DOHH2 (cell line): Measurements from ENCODE around the gene MED13.

Source experiments
- EZH2phosphoT487 ChIP-seq: fragments of 200-600 bp; sonication (generic); IDR thresholded peaks from 2 replicates; pipeline ENCODE4 v1.6.1; 2017; ENCODE audit warnings: borderline replicate concordance, mild to moderate bottlenecking, antibody characterized with exemption, low read length, moderate library complexity, mixed read lengths
- TF ChIP-seq, protein P1 (sequence below): fragments of 200-600 bp; sonication (generic); IDR thresholded peaks from one replicate; pipeline ENCODE4 v1.5.1; 2014; ENCODE audit warnings: antibody characterized with exemption, mild to moderate bottlenecking, low read depth, low read length; ENCODE audit not compliant: poor library complexity, severe bottlenecking

DNA sequence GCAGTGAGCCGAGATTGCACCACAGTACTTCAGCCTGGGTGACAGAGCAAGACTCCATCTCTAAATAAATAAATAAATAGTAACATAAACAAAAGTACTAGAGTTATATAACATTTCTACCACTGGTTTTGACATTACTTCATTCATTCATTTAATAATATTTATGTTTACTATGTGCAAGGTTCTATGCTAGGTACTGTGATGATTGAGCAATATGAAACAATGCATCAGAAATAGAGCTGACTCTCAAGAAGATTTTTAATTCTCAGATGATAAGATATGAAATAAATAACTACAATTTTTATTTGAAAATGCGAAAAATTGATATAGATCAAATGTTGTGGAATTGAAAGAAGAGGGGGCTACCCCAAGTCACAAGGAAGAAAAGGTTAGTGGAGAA lies 8.9 kb upstream of the MED13 start:
- TF ChIP-seq, protein P1, sequence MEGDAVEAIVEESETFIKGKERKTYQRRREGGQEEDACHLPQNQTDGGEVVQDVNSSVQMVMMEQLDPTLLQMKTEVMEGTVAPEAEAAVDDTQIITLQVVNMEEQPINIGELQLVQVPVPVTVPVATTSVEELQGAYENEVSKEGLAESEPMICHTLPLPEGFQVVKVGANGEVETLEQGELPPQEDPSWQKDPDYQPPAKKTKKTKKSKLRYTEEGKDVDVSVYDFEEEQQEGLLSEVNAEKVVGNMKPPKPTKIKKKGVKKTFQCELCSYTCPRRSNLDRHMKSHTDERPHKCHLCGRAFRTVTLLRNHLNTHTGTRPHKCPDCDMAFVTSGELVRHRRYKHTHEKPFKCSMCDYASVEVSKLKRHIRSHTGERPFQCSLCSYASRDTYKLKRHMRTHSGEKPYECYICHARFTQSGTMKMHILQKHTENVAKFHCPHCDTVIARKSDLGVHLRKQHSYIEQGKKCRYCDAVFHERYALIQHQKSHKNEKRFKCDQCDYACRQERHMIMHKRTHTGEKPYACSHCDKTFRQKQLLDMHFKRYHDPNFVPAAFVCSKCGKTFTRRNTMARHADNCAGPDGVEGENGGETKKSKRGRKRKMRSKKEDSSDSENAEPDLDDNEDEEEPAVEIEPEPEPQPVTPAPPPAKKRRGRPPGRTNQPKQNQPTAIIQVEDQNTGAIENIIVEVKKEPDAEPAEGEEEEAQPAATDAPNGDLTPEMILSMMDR = no peak
- TF ChIP-seq EZH2phosphoT487 = no peak
